Measurements from ENCODE around the gene SHISA6. TPM values are rescaled to one million over a fixed set of nuclear protein-coding genes. Genes with fewer than 3 reads are reported as not detected.

The SHISA6 gene
- total RNA-seq, 2 donors from 2014 or later = under 0.01 to 0.52 TPM

DNA sequence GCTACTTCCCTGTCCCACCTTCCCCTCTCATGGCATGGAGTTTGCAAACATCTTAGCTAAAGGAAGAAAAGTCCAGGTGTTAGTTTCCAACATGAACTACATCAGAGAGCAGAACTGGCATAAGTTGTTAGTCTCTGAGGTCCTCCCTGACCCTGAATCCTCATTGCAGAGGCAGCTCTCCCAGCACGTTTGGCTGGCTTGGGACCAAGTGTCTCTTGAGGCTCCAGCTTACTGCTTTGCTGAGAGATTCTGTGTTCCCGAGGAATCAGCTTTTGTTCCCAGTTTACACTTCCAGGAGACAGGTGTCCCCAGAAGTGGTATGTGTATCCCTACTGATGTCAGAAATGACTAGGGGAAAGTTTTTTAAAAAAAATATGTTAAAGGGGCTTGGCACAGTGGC, 371.9 kb downstream of the SHISA6 start:
- 25 to 78% methylated on average over 1 to 2 of the region's 2 CpGs for WGBS, 2 donors

More for the DNA sequence above, 371.9 kb downstream of the SHISA6 start:
- Histone ChIP-seq H3K9me3 (no peaks in the 10 kb centered on the region), H3K4me3 (no peak overlapping the region), H3K36me3 (replicated peaks in 1 of 2; ENCODE audit: insufficient read depth in 1 of 2, low read depth in 2 of 2) (no peaks in the 10 kb centered on the region), H3K27ac (no peak overlapping the region), H3K4me1 (peaks cover 48% of the 10 kb centered on the region), H3K27me3 (no peaks in the 10 kb centered on the region)
- DNase-seq = no peak
- intact Hi-C loops (cut with DNase I) = no loop called here
- TF ChIP-seq, protein P1, sequence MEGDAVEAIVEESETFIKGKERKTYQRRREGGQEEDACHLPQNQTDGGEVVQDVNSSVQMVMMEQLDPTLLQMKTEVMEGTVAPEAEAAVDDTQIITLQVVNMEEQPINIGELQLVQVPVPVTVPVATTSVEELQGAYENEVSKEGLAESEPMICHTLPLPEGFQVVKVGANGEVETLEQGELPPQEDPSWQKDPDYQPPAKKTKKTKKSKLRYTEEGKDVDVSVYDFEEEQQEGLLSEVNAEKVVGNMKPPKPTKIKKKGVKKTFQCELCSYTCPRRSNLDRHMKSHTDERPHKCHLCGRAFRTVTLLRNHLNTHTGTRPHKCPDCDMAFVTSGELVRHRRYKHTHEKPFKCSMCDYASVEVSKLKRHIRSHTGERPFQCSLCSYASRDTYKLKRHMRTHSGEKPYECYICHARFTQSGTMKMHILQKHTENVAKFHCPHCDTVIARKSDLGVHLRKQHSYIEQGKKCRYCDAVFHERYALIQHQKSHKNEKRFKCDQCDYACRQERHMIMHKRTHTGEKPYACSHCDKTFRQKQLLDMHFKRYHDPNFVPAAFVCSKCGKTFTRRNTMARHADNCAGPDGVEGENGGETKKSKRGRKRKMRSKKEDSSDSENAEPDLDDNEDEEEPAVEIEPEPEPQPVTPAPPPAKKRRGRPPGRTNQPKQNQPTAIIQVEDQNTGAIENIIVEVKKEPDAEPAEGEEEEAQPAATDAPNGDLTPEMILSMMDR (IDR thresholded peaks at IDR 0.05) = no peak
- no peak for TF ChIP-seq POLR2A (IDR thresholded peaks at IDR 0.05)
- ATAC-seq = no peak
